ENCODE data around the gene RNF4. TPM values are rescaled to one million over a fixed set of nuclear protein-coding genes. Genes with fewer than 3 reads are reported as not detected.
"Not testable (repeated sequence)": the region's sequence is repeated elsewhere in the genome, so short reads cannot be mapped to it uniquely, and the experiment has no call there.

The RNF4 gene
- total RNA-seq, 8 experiments from 2014 or later, result 37.5 to 70.3 (median 49.7) TPM

DNA sequence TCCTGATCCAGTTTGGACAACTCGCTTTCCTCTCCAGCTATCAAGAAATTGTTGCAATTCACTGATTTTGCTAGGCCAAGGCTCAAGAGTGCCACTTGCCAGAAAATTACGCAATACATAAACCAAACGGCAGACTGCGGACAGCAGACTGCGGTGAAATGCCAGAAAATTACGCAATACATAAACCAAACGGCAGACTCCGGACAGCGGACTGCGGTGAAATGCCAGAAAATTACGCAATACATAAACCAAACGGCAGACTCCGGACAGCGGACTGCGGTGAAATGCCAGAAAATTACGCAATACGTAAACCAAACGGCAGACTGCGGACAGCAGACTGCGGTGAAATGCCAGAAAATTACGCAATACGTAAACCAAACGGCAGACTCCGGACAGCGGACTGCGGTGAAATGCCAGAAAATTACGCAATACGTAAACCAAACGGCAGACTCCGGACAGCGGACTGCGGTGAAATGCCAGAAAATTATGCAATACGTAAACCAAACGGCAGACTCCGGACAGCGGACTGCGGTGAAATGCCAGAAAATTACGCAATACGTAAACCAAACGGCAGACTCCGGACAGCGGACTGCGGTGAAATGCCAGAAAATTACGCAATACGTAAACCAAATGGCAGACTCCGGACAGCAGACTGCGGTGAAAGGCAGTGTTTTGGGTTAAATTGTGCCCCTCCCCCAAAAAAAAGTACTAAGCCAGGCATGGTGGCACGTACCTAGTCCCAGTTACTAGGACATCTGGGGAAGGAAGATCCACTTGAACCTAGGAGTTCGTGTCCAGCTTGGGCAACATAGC, 38.8 kb upstream of the RNF4 start:
- H3K4me1 ChIP-seq (replicated peaks in 1 of 2); ATAC-seq (replicated peaks in 6 of 8); in situ Hi-C loops (cut with MboI; ENCODE audit: low pct_unique_long_range_greater_than_20kb in 2 of 9, low sequenced_read_pairs in 9 of 9, unreplicated experiment in 9 of 9); H3K4me3 ChIP-seq; H3K27ac ChIP-seq: not testable (repeated sequence)
- 33 to 100% (median 84%) methylated on average over 1 to 18 of the region's 49 CpGs; no CpG with 5 or more reads in 2 of the 10 experiments for WGBS, 10 experiments

DNA sequence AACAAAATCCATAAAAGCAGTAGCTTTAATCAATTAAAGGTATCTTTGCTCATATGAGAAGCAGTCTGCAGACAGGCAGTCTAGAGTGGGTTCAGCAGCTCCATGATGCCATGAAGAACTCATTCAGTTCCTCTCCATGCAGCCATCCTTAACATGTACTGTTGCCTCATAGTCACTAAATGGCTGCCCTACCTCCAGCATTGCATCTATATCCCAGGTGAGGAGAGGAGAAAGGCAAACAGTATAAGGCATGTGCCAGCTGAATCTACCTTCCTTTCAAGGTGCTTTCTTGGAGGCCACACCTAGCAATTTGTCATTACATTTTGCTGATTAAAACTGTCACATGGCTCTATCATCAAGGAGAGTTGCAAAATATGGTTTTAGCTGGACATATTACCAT, 36.9 kb upstream of the RNF4 start:
- in situ Hi-C loops (cut with MboI; ENCODE audit: low pct_unique_long_range_greater_than_20kb in 2 of 9, low sequenced_read_pairs in 9 of 9, unreplicated experiment in 9 of 9), result no loop called here
- no peak overlapping the region for H3K27ac ChIP-seq
- no peaks in the 10 kb centered on the region for H3K4me1 ChIP-seq (replicated peaks in 1 of 2)

GRCh38 chr4:2432991-2433530, 35.8 kb upstream of the RNF4 start:
- Histone ChIP-seq H3K4me1 (replicated peaks in 1 of 2) (no peaks in the 10 kb centered on the region), H3K4me3 (no peak overlapping the region), H3K27ac (no peak overlapping the region)
- peak in 7 of 8 experiments; percentile 62 to 96 (median 89) for ATAC-seq (replicated peaks in 6 of 8)
- in situ Hi-C loops (cut with MboI; ENCODE audit: low pct_unique_long_range_greater_than_20kb in 2 of 9, low sequenced_read_pairs in 9 of 9, unreplicated experiment in 9 of 9), result no loop called here
- 100% methylated on average over 1 to 2 of the region's 20 CpGs; no CpG with 5 or more reads in 8 of the 10 experiments for WGBS, 10 experiments

More for the DNA sequence above, 36.9 kb upstream of the RNF4 start:
- H3K4me3 ChIP-seq, result no peak overlapping the region
- ATAC-seq (replicated peaks in 6 of 8), result no peak

- ATAC-seq (replicated peaks in 6 of 8), result peak in 5 of 8 experiments; percentile 3 to 23 (median 20)
- Histone ChIP-seq H3K27ac (no peak overlapping the region), H3K4me1 (replicated peaks in 1 of 2) (no peaks in the 10 kb centered on the region), H3K4me3 (no peak overlapping the region)
- WGBS, 10 experiments, result 20 to 100% (median 70%) methylated on average over 1 to 3 of the region's 29 CpGs; no CpG with 5 or more reads in 3 of the 10 experiments
- in situ Hi-C loops (cut with MboI; ENCODE audit: low pct_unique_long_range_greater_than_20kb in 2 of 9, low sequenced_read_pairs in 9 of 9, unreplicated experiment in 9 of 9), result no loop called here
Observed at GRCh38 chr4:2433609-2434350, 35.1 kb upstream of the RNF4 start.

- WGBS, 10 experiments, result 80 to 89% (median 85%) methylated on average over 2 to 3 of the region's 9 CpGs; no CpG with 5 or more reads in 7 of the 10 experiments
- in situ Hi-C loops (cut with MboI; ENCODE audit: low pct_unique_long_range_greater_than_20kb in 2 of 9, low sequenced_read_pairs in 9 of 9, unreplicated experiment in 9 of 9), result no loop called here
- no peak overlapping the region for H3K27ac ChIP-seq
Observed at GRCh38 chr4:2434420-2434819, 34.5 kb upstream of the RNF4 start.

DNA sequence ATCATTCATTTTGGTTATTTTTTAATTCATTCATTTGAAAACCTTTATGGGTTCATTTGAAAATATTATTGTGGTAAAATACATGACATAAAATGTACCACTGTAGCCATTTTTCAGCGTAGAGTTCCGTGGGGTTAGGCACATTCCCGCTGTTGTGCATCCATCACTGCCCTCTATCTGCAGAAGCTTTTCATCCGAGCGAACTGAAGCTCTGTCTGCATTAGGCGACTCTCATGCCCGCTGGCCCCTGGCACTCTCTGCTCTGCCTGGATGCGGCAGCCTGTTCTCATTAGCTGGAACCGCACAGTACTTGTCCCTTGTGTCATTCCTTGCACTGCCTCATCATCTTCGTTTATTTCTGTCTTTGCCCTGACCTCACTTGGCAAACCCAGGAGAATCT, 32.6 kb upstream of the RNF4 start:
- peak in 3 of 8 experiments; percentile 62 to 84 (median 75) for ATAC-seq (replicated peaks in 6 of 8)
- H3K4me1 ChIP-seq (replicated peaks in 1 of 2), result no peaks in the 10 kb centered on the region
- in situ Hi-C loops (cut with MboI; ENCODE audit: low pct_unique_long_range_greater_than_20kb in 2 of 9, low sequenced_read_pairs in 9 of 9, unreplicated experiment in 9 of 9), result no loop called here

More at GRCh38 chr4:2434420-2434819, 34.5 kb upstream of the RNF4 start:
- no peaks in the 10 kb centered on the region for H3K4me1 ChIP-seq (replicated peaks in 1 of 2)
- no peak for ATAC-seq (replicated peaks in 6 of 8)
- H3K4me3 ChIP-seq, result no peak overlapping the region

GRCh38 chr4:2436761-2437474, 32.0 kb upstream of the RNF4 start:
- WGBS, 10 experiments, result 46 to 95% (median 69%) methylated on average over 1 to 7 of the region's 30 CpGs; no CpG with 5 or more reads in 4 of the 10 experiments
- Histone ChIP-seq H3K4me1 (replicated peaks in 1 of 2) (no peaks in the 10 kb centered on the region), H3K27ac (no peak overlapping the region), H3K4me3 (no peak overlapping the region)
- ATAC-seq (replicated peaks in 6 of 8), result no peak
- in situ Hi-C loops (cut with MboI; ENCODE audit: low pct_unique_long_range_greater_than_20kb in 2 of 9, low sequenced_read_pairs in 9 of 9, unreplicated experiment in 9 of 9), result no loop called here

More for the DNA sequence above, 32.6 kb upstream of the RNF4 start:
- WGBS, 10 experiments, result 0 to 88% (median 51%) methylated on average over 2 to 10 of the region's 10 CpGs; no CpG with 5 or more reads in 2 of the 10 experiments
- Histone ChIP-seq H3K27ac (no peak overlapping the region), H3K4me3 (no peak overlapping the region)

- Histone ChIP-seq H3K27ac (no peak overlapping the region), H3K4me3 (no peak overlapping the region), H3K4me1 (replicated peaks in 1 of 2) (no peaks in the 10 kb centered on the region)
- ATAC-seq (replicated peaks in 6 of 8), result no peak
- in situ Hi-C loops (cut with MboI; ENCODE audit: low pct_unique_long_range_greater_than_20kb in 2 of 9, low sequenced_read_pairs in 9 of 9, unreplicated experiment in 9 of 9), result no loop called here
- 72 to 100% (median 92%) methylated on average over 2 to 15 of the region's 25 CpGs; no CpG with 5 or more reads in 3 of the 10 experiments for WGBS, 10 experiments
Observed at GRCh38 chr4:2437475-2438215, 31.3 kb upstream of the RNF4 start.

DNA sequence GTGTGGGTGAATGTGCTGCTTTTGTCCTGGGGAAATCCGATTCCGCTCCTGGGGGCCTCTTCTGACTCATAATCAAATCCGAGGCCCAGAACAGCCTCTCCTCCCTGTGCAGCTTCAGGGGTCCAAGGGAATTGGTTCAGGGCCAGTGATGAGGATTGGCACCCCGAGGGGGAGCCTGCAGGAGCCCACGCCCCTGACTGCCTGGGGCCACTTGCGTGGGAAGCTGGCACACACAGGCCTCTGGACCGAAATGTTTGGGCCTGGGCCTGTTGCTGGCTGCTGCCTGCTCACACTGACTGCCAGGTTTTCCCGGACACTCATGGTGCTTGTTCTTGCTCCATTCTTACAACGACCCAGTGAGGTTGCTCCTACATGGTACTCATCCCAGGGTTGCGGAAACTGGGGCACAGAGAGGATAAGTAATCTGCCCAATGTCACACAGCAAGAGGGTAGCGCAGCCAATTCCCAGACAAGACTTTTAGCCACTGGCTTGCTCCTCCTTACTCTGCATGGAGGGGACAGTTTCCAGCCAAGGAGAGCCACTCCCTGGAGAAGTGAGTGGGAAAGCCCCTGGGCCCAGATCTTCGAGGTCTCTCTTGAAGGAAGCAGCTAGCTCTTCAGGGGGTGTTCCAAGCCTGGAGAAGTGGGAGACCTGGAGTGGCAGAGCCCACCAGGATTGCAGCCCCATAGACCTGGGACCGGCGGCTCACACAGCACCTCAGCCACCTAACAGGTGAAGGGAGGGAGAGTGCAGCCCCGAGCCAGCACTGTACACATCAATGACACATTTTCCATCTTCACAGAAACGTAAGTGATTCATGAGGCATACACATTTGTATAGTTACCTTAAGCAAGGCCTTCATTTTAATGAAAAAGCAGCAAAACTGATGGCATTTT, 29.8 kb upstream of the RNF4 start:
- Histone ChIP-seq H3K4me1 (replicated peaks in 1 of 2) (no peaks in the 10 kb centered on the region), H3K4me3 (no peak overlapping the region), H3K27ac (no peak overlapping the region)
- WGBS, 10 experiments, result 61 to 100% (median 80%) methylated on average over 1 to 8 of the region's 16 CpGs; no CpG with 5 or more reads in 2 of the 10 experiments
- ATAC-seq (replicated peaks in 6 of 8), result no peak
- in situ Hi-C loops (cut with MboI; ENCODE audit: low pct_unique_long_range_greater_than_20kb in 2 of 9, low sequenced_read_pairs in 9 of 9, unreplicated experiment in 9 of 9), result no loop called here

- no peak overlapping the region for H3K4me3 ChIP-seq
- in situ Hi-C loops (cut with MboI; ENCODE audit: low pct_unique_long_range_greater_than_20kb in 2 of 9, low sequenced_read_pairs in 9 of 9, unreplicated experiment in 9 of 9), result no loop called here
Observed at GRCh38 chr4:2441393-2442174, 27.3 kb upstream of the RNF4 start.

More at GRCh38 chr4:2441393-2442174, 27.3 kb upstream of the RNF4 start:
- Histone ChIP-seq H3K4me1 (replicated peaks in 1 of 2) (peaks cover 0 to 9% of the 10 kb centered on the region in 2 donors), H3K27ac (no peak overlapping the region)
- ATAC-seq (replicated peaks in 6 of 8), result peak; percentile 39 to 97 (median 66)
- WGBS, 10 experiments, result 0 to 100% (median 20%) methylated on average over 1 to 2 of the region's 14 CpGs; no CpG with 5 or more reads in 5 of the 10 experiments
